ENCODE data around the gene PHF14.

DNA sequence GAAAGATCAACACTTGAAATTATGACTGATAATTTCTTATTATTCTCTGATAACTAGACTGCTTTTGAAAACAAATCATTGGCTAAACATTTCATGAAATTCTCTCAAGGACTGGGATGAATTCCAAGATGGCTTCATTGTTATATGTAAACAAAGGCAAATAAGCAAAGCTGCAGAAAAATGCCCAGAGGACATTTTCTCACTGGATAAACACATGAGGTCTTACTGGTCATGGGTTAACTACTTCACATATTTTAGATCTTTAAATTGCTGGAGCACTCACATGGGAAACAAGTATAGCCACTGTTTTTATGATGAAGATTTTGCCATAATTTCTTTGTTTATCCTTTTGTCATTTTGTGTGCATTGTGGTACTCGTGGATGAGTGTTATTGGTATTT lies 239.1 kb downstream of the PHF14 start:
- TF ChIP-seq, protein P1, sequence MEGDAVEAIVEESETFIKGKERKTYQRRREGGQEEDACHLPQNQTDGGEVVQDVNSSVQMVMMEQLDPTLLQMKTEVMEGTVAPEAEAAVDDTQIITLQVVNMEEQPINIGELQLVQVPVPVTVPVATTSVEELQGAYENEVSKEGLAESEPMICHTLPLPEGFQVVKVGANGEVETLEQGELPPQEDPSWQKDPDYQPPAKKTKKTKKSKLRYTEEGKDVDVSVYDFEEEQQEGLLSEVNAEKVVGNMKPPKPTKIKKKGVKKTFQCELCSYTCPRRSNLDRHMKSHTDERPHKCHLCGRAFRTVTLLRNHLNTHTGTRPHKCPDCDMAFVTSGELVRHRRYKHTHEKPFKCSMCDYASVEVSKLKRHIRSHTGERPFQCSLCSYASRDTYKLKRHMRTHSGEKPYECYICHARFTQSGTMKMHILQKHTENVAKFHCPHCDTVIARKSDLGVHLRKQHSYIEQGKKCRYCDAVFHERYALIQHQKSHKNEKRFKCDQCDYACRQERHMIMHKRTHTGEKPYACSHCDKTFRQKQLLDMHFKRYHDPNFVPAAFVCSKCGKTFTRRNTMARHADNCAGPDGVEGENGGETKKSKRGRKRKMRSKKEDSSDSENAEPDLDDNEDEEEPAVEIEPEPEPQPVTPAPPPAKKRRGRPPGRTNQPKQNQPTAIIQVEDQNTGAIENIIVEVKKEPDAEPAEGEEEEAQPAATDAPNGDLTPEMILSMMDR (IDR thresholded peaks at IDR 0.05), result no peak
- TF ChIP-seq POLR2A (IDR thresholded peaks at IDR 0.05), result no peak

Measured in esophagus squamous epithelium (tissue), 4 donors.